Endothelial cell of umbilical vein (primary cell): Measurements from ENCODE around the gene SYT14. TPM values are rescaled to one million over a fixed set of nuclear protein-coding genes. Genes with fewer than 3 reads are reported as not detected.
"Not testable (repeated sequence)": the region's sequence is repeated elsewhere in the genome, so short reads cannot be mapped to it uniquely, and the experiment has no call there.

Experiments used
- BruUV-seq: library from RNA; stranded (reverse); fragments of 400-500 nt; replicated peaks from 2 replicates; lab custom pipeline; 2021; lab: Mats Ljungman, UMichigan
- CTCF ChIA-PET: fragments of 300-600, 350-600 bp; sonication (Branson Sonifier 250); formaldehyde crosslinking; loops from one replicate; lab custom pipeline; 2021; ENCODE audit warnings: antibody characterized with exemption, inconsistent platforms; lab: Charles Lee
- POLR2A ChIA-PET: fragments of 300-600, 350-600 bp; sonication (Branson Sonifier 250); formaldehyde crosslinking; loops from one replicate; lab custom pipeline; 2021; ENCODE audit warnings: antibody characterized with exemption, inconsistent platforms; lab: Charles Lee
- DNase-seq: peaks from one replicate; pipeline ENCODE4 v3.0.0-alpha.2; 2011; ENCODE audit warnings: low read depth, low spot score
- FAIRE-seq: peaks from 2 replicates; lab custom pipeline; 2011; peaks lifted over from hg19 to GRCh38; lab: Jason Lieb, UNC
- H2AFZ ChIP-seq: 2 replicates; pipeline ENCODE4 v1.6.0; 2012; ENCODE audit warnings: low read depth, low read length, control low read depth, inconsistent platforms
- H3K27ac ChIP-seq: 2 replicates; pipeline ENCODE4 v1.5.1; 2011; ENCODE audit warnings: low read depth, mild to moderate bottlenecking, control low read depth, low read length, moderate library complexity; ENCODE audit not compliant: insufficient read depth
- H3K27me3 ChIP-seq, 2 experiments: 2 replicates each; pipeline versions ENCODE4 v1.6.0 to v1.6.1; 2011; ENCODE audit warnings: low read length in 2 of 2, mixed read lengths in 1 of 2; ENCODE audit not compliant: control insufficient read depth in 2 of 2, insufficient read depth in 2 of 2
- H3K36me3 ChIP-seq, 2 experiments: 2 replicates in 1 of 2; 3 replicates in 1 of 2; pipeline ENCODE4 v1.5.1; 2011; ENCODE audit warnings: low read length in 2 of 2, mild to moderate bottlenecking in 1 of 2, moderate library complexity in 1 of 2; ENCODE audit not compliant: control insufficient read depth in 2 of 2, insufficient read depth in 2 of 2; ENCODE audit errors: extremely low read depth in 1 of 2
- H3K4me1 ChIP-seq: 3 replicates; pipeline ENCODE4 v1.5.1; 2011; ENCODE audit warnings: mild to moderate bottlenecking, low read length; ENCODE audit not compliant: control insufficient read depth, insufficient read depth; ENCODE audit errors: extremely low read depth
- H3K4me2 ChIP-seq: 2 replicates; pipeline ENCODE4 v1.6.1; 2011; ENCODE audit warnings: low read length, control low read depth, mixed read lengths; ENCODE audit not compliant: insufficient read depth
- H3K4me3 ChIP-seq, 3 experiments: fragments of 200-600 bp in 1 of 3; sonication (generic), shearing (Covaris generic) in 1 of 3; replicated peaks in 1 of 3; 2 replicates each; pipeline ENCODE4 v1.5.1; 2011 to 2016; ENCODE audit warnings: control low read depth in 3 of 3, low read length in 3 of 3, mild to moderate bottlenecking in 2 of 3, inconsistent platforms in 1 of 3, low read depth in 1 of 3, moderate library complexity in 1 of 3; ENCODE audit not compliant: insufficient read depth in 1 of 3
- H3K79me2 ChIP-seq: 2 replicates; pipeline ENCODE4 v1.6.0; 2012; ENCODE audit warnings: low read length, inconsistent platforms; ENCODE audit not compliant: control insufficient read depth, insufficient read depth
- H3K9ac ChIP-seq: replicated peaks from 2 replicates; pipeline ENCODE3; 2011; ENCODE audit warnings: low read length, control low read depth; ENCODE audit not compliant: insufficient read depth; ENCODE audit errors: extremely low read depth
- H3K9me1 ChIP-seq: replicated peaks from 3 replicates; pipeline ENCODE4 v1.6.0; 2011; ENCODE audit warnings: mild to moderate bottlenecking, low read length; ENCODE audit not compliant: control insufficient read depth, insufficient read depth; ENCODE audit errors: extremely low read depth
- H3K9me3 ChIP-seq: replicated peaks from 2 replicates; pipeline ENCODE4 v1.5.1; 2012; ENCODE audit warnings: low read length, inconsistent platforms; ENCODE audit not compliant: control insufficient read depth, insufficient read depth
- H4K20me1 ChIP-seq: replicated peaks from 2 replicates; pipeline ENCODE3; 2011; ENCODE audit warnings: mild to moderate bottlenecking, low read length; ENCODE audit not compliant: control insufficient read depth, insufficient read depth; ENCODE audit errors: extremely low read depth
- CTCF ChIP-seq, 2 donors: IDR thresholded peaks; 1 replicate in 1 of 2; 2 replicates in 1 of 2; pipeline ENCODE4 v1.5.1; 2011; ENCODE audit warnings: low read length in 2 of 2, mild to moderate bottlenecking in 2 of 2, moderate library complexity in 2 of 2, control low read depth in 1 of 2, inconsistent platforms in 1 of 2, low read depth in 1 of 2; ENCODE audit not compliant: insufficient read depth in 1 of 2; ENCODE audit errors: extremely low read depth in 1 of 2
- EZH2 ChIP-seq: IDR thresholded peaks from 2 replicates; pipeline ENCODE4 v1.6.1; 2012; ENCODE audit warnings: borderline replicate concordance, low read depth, mild to moderate bottlenecking, moderate library complexity, low read length, inconsistent platforms; ENCODE audit not compliant: severe bottlenecking
- FOS ChIP-seq: IDR thresholded peaks from 2 replicates; pipeline ENCODE4 v1.6.1; 2011; ENCODE audit warnings: mild to moderate bottlenecking, low read length, moderate library complexity, borderline replicate concordance; ENCODE audit not compliant: insufficient read depth
- GATA2 ChIP-seq: IDR thresholded peaks from 2 replicates; pipeline ENCODE4 v1.7.0; 2011; ENCODE audit warnings: low read depth, mild to moderate bottlenecking, moderate library complexity, mixed read lengths, low read length; ENCODE audit not compliant: insufficient read length, insufficient read depth
- JUN ChIP-seq: IDR thresholded peaks from 2 replicates; pipeline ENCODE4 v1.6.1; 2011; ENCODE audit warnings: borderline replicate concordance, low read depth; ENCODE audit not compliant: insufficient read length, insufficient read depth
- MYC ChIP-seq: IDR thresholded peaks from one replicate; pipeline ENCODE4 v1.6.1; 2011; ENCODE audit warnings: mild to moderate bottlenecking, low read depth, low read length
- POLR2A ChIP-seq: IDR thresholded peaks from 2 replicates; pipeline ENCODE4 v1.6.1; 2012; ENCODE audit warnings: low read depth, mild to moderate bottlenecking, control low read depth, low read length
- POLR2AphosphoS5 ChIP-seq: IDR thresholded peaks from 2 replicates; pipeline ENCODE4 v1.6.1; 2012; ENCODE audit warnings: low read depth, mild to moderate bottlenecking, control low read depth, low read length, moderate library complexity; ENCODE audit not compliant: insufficient read depth
- dilution Hi-C: fragments of 300-500 bp; cut with MboI; formaldehyde crosslinking; loops from one replicate; pipeline ENCODE4 v1.15.0; 2019; ENCODE audit warnings: low sequenced_read_pairs; ENCODE audit not compliant: extremely low pct_ligation_motif_present
- intact Hi-C: fragments of 100-400 bp; cut with micrococcal nuclease; formaldehyde crosslinking; loops from one replicate; pipeline ENCODE4 v1.10.0; 2022
- polyA plus RNA-seq, 4 experiments: library from polyadenylated mRNA; depleted of rRNA in 3 of 4; stranded (reverse) in 3 of 4; unstranded in 1 of 4; fragments of >200 nt; gene quantifications; 2 replicates each; pipeline versions ENCODE4 v1.2.1 to v1.2.3, GENCODE V29; 2011 to 2012; ENCODE audit warnings: missing spikeins in 1 of 4
- total RNA-seq: library from RNA; stranded (reverse); gene quantifications from 2 replicates; pipeline ENCODE4 v1.2.3, GENCODE V29; 2021
- TF ChIP-seq, protein P1 (sequence below): IDR thresholded peaks from 2 replicates; pipeline ENCODE4 v1.6.1; 2011; ENCODE audit not compliant: insufficient read depth, insufficient read length

The SYT14 gene
- total and polyA plus RNA-seq, 2 donors (not counting 3 experiments of a cell fraction or from before 2014, with no cell fraction given), result 0.08 to 0.18 TPM

DNA sequence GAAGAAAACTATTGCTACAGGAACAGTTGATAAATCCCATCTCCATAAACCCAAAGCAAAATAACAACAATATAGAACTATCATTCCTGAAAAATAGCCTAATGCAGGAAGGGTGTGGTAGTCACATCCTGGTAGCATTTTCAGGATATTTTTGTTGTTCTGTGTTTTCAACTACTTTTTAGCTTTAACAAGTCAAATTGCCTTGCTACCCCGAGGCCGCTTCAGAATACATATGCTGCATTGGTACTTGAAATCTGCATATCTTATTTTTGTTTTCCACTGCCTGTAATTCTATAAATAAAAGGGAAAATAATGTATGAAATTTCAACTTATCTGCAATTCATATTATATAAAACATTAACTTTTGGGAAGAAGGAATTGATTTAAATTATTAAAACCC, 36.8 kb upstream of the SYT14 start:
- DNase-seq (peak; percentile 1), FAIRE-seq (peak; percentile 18)
- Histone ChIP-seq H3K27me3 (no peaks in the 10 kb centered on the region), H4K20me1 (no peaks in the 10 kb centered on the region), H3K4me1 (peaks cover 7% of the 10 kb centered on the region), H3K36me3 (no peaks in the 10 kb centered on the region), H3K27ac (no peak overlapping the region), H2AFZ (no peak overlapping the region), H3K4me3 (no peak overlapping the region), H3K9me1 (no peaks in the 10 kb centered on the region), H3K9me3 (no peaks in the 10 kb centered on the region), H3K4me2 (no peak overlapping the region), H3K9ac (no peak overlapping the region), H3K79me2 (no peaks in the 10 kb centered on the region)
- no TSS peak for BruUV-seq
- POLR2A ChIA-PET, result interaction anchor here (0.6 kb wide), 1 partner anchor 171 kb away, joined by 3 read pairs; no protein-coding TSS in a partner anchor
- dilution Hi-C loops (no loop called here), intact Hi-C loops (no loop called here)
- CTCF ChIA-PET, result interaction anchor here (0.8 to 2.0 kb wide), 3 partner anchors 10 to 78 kb away, joined by 4 to 6 read pairs (median 4); no protein-coding TSS in a partner anchor
- TF ChIP-seq, protein P1, sequence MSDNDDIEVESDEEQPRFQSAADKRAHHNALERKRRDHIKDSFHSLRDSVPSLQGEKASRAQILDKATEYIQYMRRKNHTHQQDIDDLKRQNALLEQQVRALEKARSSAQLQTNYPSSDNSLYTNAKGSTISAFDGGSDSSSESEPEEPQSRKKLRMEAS, result no peak
- TF ChIP-seq POLR2AphosphoS5 (no peak), CTCF (IDR thresholded peaks at IDR 0.05; ENCODE audit: extremely low read depth in 1 of 2, insufficient read depth in 1 of 2, low read depth in 1 of 2, low read length in 2 of 2) (no peak), GATA2 (no peak), JUN (no peak), FOS (no peak), MYC (no peak), POLR2A (no peak), EZH2 (no peak)

GRCh38 chr1:209904774-209905173, 33.2 kb upstream of the SYT14 start:
- H3K27me3 ChIP-seq, H3K79me2 ChIP-seq, H3K9me3 ChIP-seq, POLR2A ChIA-PET, intact Hi-C loops, H3K9me1 ChIP-seq, BruUV-seq, H3K9ac ChIP-seq, H3K27ac ChIP-seq, H3K4me1 ChIP-seq, FAIRE-seq, DNase-seq, H3K4me3 ChIP-seq, H2AFZ ChIP-seq, dilution Hi-C loops, H4K20me1 ChIP-seq, H3K36me3 ChIP-seq, H3K4me2 ChIP-seq: not testable (repeated sequence)
- CTCF ChIA-PET, result interaction anchor here (1.9 kb wide), 1 partner anchor 8 kb away, joined by 8 read pairs; no protein-coding TSS in a partner anchor
